ENCODE measurements around the gene ZNF804B.

Gene ZNF804B

DNA sequence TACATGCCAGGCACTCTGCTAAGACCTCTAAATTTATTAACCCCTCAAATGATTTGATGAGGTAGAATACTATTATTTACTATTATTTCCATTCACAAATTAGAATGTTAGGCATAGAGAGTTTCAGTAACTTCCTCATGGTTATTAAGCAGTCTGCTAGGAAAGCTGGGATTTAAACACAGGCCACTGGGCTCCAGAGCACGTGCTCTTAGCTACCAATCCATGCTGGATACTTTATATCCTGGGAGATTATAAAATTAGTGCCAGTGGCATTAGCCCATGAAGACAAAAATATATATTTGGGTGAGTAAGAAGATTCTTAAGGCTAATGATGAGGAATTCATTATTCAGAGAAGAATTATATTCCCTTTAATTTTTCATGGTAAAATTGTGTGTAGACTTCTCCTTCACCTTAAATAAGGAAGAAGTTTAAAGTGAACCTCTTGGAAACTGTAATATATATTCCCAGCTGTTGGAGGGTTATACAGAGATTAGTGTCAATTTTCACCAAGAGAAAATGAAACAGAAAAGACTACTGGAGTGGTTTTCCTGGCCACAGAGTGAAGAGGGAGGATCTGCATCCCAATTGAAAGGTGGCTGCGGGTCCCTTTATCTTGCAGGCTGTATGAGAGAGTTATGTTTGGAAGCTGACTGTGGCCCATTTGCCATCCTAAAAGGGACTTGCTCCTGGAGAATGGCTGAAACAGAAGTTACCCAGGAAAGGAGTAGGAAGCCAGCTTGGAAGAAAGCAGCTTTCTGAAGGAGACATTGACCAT, 370.3 kb downstream of the ZNF804B start:
- H3K4me3 ChIP-seq (ENCODE audit: low read depth, low read length), result no peak overlapping the region
- in situ Hi-C loops (cut with HindIII; ENCODE audit: low sequenced_read_pairs), result no loop called here
- TF ChIP-seq, protein P1, sequence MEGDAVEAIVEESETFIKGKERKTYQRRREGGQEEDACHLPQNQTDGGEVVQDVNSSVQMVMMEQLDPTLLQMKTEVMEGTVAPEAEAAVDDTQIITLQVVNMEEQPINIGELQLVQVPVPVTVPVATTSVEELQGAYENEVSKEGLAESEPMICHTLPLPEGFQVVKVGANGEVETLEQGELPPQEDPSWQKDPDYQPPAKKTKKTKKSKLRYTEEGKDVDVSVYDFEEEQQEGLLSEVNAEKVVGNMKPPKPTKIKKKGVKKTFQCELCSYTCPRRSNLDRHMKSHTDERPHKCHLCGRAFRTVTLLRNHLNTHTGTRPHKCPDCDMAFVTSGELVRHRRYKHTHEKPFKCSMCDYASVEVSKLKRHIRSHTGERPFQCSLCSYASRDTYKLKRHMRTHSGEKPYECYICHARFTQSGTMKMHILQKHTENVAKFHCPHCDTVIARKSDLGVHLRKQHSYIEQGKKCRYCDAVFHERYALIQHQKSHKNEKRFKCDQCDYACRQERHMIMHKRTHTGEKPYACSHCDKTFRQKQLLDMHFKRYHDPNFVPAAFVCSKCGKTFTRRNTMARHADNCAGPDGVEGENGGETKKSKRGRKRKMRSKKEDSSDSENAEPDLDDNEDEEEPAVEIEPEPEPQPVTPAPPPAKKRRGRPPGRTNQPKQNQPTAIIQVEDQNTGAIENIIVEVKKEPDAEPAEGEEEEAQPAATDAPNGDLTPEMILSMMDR (IDR thresholded peaks at IDR 0.05; ENCODE audit: low read depth, low read length, missing control alignments), result no peak
- DNase-seq (ENCODE audit: low read depth), result no peak

DNA sequence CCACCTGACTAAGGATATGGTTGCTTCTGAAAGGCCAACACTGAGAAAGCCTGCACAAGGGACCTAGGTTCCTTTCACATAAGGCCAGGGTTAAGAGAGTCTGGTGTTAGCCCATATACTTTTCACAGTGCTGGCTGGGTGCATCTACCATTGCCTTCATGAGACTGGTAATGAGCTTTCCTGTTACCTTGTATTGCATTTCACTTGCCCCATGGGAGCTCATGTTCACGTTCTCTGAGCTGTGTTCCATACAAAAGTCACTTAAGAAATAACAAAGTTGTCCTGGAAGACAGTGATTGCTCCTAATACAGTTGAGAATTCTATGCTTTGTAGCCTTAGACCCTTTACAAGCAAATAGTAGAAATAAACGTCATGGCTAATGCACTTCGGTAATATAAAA, 373.9 kb downstream of the ZNF804B start:
- no peak overlapping the region for H3K4me3 ChIP-seq (ENCODE audit: low read depth, low read length)
- no peak for DNase-seq (ENCODE audit: low read depth)
- in situ Hi-C loops (cut with HindIII; ENCODE audit: low sequenced_read_pairs), result no loop called here
- TF ChIP-seq, protein P1 (IDR thresholded peaks at IDR 0.05; ENCODE audit: low read depth, low read length, missing control alignments), result no peak

DNA sequence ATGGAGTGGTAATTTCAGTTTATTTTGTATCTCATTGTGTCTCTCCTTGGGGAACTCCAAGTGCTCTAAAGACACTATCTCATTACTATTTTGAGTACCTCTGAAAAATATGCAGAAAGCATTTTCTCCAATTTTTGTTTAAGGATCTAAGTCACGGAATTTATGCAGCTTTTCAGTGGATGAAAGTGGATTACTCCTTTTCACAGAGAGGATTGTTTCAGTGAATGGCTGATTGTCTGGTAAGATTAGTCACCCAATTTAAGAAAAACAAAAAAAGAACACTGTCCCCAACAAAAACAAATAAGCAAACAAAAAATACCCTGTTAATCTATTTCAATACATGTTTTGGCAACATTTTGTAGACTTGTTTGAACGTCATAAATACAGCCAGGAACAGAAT, 374.3 kb downstream of the ZNF804B start:
- no peak overlapping the region for H3K4me3 ChIP-seq (ENCODE audit: low read depth, low read length)
- in situ Hi-C loops (cut with HindIII; ENCODE audit: low sequenced_read_pairs), result no loop called here
- DNase-seq (ENCODE audit: low read depth), result no peak
- TF ChIP-seq, protein P1 (IDR thresholded peaks at IDR 0.05; ENCODE audit: low read depth, low read length, missing control alignments), result no peak

DNA sequence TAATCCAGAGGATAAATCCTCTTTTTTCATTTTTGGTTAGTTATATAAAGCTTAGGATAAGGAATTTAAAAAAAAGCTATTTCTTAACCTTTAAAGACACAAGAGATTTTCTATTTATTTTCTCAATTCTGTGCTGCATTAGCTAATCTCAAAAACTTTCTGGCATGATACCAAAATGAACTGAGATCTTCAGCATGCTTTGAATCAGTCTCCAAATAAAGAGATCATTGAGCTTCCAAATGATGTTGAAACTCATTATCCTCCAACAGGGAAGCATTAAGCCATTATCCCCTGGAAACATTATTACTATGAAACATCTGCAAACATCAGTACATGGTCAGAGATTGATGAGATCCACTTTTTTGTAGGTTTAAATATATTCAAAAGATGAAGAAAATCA, 386.3 kb downstream of the ZNF804B start:
- in situ Hi-C loops (cut with HindIII; ENCODE audit: low sequenced_read_pairs), result no loop called here
- DNase-seq (ENCODE audit: low read depth), result no peak
- TF ChIP-seq, protein P1 (IDR thresholded peaks at IDR 0.05; ENCODE audit: low read depth, low read length, missing control alignments), result no peak
- H3K4me3 ChIP-seq (ENCODE audit: low read depth, low read length), result no peak overlapping the region

DNA sequence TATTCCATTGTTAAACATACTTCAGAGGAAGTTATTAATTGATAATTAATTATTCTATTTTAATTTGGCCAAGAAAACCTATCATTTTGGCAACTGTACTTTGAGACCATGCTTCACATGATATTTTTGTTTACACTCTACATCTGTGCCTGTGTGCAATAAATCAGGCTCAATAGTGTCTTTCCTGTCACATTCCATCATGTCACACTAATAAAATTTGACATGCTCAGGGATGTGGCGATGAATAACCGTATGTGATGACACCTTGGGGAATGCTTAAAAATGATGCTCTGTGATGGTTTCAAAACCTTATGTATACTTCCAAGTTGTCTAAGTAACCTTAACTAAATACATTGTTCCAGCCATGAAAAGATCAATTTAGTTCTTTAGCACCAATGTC, 400.6 kb downstream of the ZNF804B start:
- no peak for DNase-seq (ENCODE audit: low read depth)
- in situ Hi-C loops (cut with HindIII; ENCODE audit: low sequenced_read_pairs), result no loop called here
- TF ChIP-seq, protein P1 (IDR thresholded peaks at IDR 0.05; ENCODE audit: low read depth, low read length, missing control alignments), result no peak
- H3K4me3 ChIP-seq (ENCODE audit: low read depth, low read length), result no peak overlapping the region

DNA sequence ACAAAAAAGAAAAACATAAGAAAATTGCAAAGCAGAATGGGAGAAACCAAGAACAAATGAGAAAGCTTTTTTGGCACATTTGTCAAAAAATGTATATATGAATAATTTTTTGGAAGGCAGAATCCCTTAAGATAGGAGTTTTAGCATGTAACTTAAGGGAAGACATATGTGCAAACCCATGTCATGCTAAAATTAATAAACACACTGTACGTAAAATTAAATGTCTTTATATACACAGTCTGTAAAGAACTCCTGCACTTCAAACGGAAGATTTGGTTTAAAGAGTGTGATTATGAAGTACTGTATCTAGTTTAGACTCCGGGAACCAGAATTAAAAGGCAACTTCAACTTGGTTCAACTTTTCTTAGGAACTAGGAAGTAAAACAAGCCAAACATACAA, 405.9 kb downstream of the ZNF804B start:
- TF ChIP-seq, protein P1 (IDR thresholded peaks at IDR 0.05; ENCODE audit: low read depth, low read length, missing control alignments), result no peak
- H3K4me3 ChIP-seq (ENCODE audit: low read depth, low read length), result no peak overlapping the region
- in situ Hi-C loops (cut with HindIII; ENCODE audit: low sequenced_read_pairs), result no loop called here
- no peak for DNase-seq (ENCODE audit: low read depth)

Measured in astrocyte of the cerebellum (primary cell).